T-helper 22 cell (primary cell): ENCODE data around the gene CPZ.
"Not testable (repeated sequence)": the region's sequence is repeated elsewhere in the genome, so short reads cannot be mapped to it uniquely, and the experiment has no call there.

ENCODE experiments used
- DNase-seq: peaks from one replicate; pipeline ENCODE4 v3.0.0-alpha.2; 2020; ENCODE audit warnings: low read depth

CPZ gene

GRCh38 chr4:8612646-8613045 lies 20.1 kb downstream of the CPZ start:
- no peak for DNase-seq

GRCh38 chr4:8613421-8614364 lies 21.1 kb downstream of the CPZ start:
- no peak for DNase-seq

- DNase-seq = no peak
These were observed 22.0 kb downstream of the CPZ start for GRCh38 chr4:8614365-8615193.

GRCh38 chr4:8615366-8615765 lies 22.8 kb downstream of the CPZ start:
- DNase-seq = no peak

- no peak for DNase-seq
These were observed 23.6 kb downstream of the CPZ start for GRCh38 chr4:8615921-8616787.

- DNase-seq = no peak
These were observed 24.3 kb downstream of the CPZ start for GRCh38 chr4:8616831-8617230.

GRCh38 chr4:8617486-8618040 lies 25.0 kb downstream of the CPZ start:
- DNase-seq = no peak

- no peak for DNase-seq
These were observed 25.9 kb downstream of the CPZ start for GRCh38 chr4:8618421-8618820.

- no peak for DNase-seq
These were observed 26.6 kb downstream of the CPZ start for GRCh38 chr4:8618961-8619720.

GRCh38 chr4:8621135-8621534 lies 28.6 kb downstream of the CPZ start:
- not testable (repeated sequence) for DNase-seq

- not testable (repeated sequence) for DNase-seq
These were observed 32.2 kb downstream of the CPZ start for GRCh38 chr4:8624601-8625272.

- not testable (repeated sequence) for DNase-seq
These were observed 37.8 kb downstream of the CPZ start for GRCh38 chr4:8630240-8630905.

GRCh38 chr4:8631896-8632295 lies 39.3 kb downstream of the CPZ start:
- DNase-seq = not testable (repeated sequence)

- DNase-seq = not testable (repeated sequence)
These were observed 42.2 kb downstream of the CPZ start for GRCh38 chr4:8634773-8635172.

- DNase-seq = not testable (repeated sequence)
These were observed 43.5 kb downstream of the CPZ start for GRCh38 chr4:8635897-8636554.

- no peak for DNase-seq
These were observed 45.0 kb downstream of the CPZ start for GRCh38 chr4:8637456-8637984.

- no peak for DNase-seq
These were observed 46.5 kb downstream of the CPZ start for GRCh38 chr4:8639021-8639420.

- DNase-seq = no peak
These were observed 47.5 kb downstream of the CPZ start for GRCh38 chr4:8639777-8640720.
